ENCODE results near the gene TSPAN6.

TSPAN6 gene

DNA sequence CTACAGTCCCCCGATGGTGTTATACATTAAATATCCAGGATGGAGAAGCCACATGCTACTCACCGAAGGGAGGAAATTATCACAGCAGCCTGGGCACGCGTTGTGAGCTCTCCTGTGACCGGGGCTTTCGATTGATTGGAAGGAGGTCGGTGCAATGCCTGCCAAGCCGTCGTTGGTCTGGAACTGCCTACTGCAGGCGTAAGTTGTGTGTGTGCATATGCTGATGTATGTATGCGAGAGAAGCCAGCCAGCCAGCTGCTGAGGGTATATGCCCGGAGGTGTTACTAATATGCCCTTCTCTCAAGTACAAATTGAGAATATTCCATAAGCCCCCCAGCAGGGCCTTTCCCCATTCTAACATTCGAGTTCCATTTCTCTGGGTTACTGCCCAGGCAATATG is 25.6 kb upstream of the TSPAN6 start:
- no peaks in the 10 kb centered on the region for H3K9me3 Mint-ChIP-seq
- no peaks in the 10 kb centered on the region for H3K4me1 Mint-ChIP-seq
- no peaks in the 10 kb centered on the region for H3K27me3 Mint-ChIP-seq
- no peak overlapping the region for H3K4me3 Mint-ChIP-seq
- DNase-seq (ENCODE audit: low spot score in 2 of 2) (no peak), ATAC-seq (replicated peaks; ENCODE audit: extremely low read depth, poor library complexity, severe bottlenecking) (no peak)
- H3K27ac Mint-ChIP-seq (ENCODE audit: low read depth) = no peak overlapping the region
- H3K36me3 Mint-ChIP-seq (ENCODE audit: insufficient read depth) = no peaks in the 10 kb centered on the region

DNA sequence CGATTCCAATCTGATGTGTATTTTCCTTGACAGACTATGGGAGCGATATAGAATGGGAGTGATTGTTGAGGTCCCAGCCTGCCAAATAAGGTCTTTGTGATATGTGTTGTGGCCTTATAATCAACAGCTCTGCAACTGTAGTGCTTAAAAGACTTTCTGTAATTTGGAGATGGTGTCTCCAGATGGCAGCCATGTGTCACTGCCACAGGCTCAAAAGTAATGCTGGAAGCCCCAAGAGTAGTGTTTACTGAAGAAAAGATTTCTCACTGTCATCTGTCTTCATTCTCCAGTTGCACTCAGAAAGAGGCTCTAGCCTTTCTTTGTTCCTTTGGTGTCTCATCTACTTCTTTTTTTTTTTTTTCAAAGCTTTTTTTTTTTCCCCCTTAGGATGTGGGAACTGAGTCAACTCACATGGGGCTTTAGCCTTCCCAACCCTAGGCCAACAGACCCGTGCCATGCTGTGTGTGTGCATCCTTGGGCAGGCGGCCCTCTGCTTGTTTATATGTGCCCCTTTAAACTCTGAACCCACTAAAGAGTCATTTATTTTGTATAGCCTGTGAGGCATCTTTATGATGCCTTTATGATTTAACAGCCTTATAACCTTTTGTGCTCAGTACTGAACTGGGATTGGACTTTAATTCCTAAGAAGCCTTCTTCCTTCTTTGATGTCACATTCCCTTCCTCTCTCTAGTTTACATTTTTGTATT is 23.0 kb upstream of the TSPAN6 start:
- Mint-ChIP-seq H3K9me3 (no peaks in the 10 kb centered on the region), H3K27ac (ENCODE audit: low read depth) (no peak overlapping the region), H3K4me3 (no peak overlapping the region), H3K4me1 (no peaks in the 10 kb centered on the region), H3K36me3 (ENCODE audit: insufficient read depth) (no peaks in the 10 kb centered on the region), H3K27me3 (no peaks in the 10 kb centered on the region)
- DNase-seq (ENCODE audit: low spot score in 2 of 2) (no peak), ATAC-seq (replicated peaks; ENCODE audit: extremely low read depth, poor library complexity, severe bottlenecking) (no peak)

DNA sequence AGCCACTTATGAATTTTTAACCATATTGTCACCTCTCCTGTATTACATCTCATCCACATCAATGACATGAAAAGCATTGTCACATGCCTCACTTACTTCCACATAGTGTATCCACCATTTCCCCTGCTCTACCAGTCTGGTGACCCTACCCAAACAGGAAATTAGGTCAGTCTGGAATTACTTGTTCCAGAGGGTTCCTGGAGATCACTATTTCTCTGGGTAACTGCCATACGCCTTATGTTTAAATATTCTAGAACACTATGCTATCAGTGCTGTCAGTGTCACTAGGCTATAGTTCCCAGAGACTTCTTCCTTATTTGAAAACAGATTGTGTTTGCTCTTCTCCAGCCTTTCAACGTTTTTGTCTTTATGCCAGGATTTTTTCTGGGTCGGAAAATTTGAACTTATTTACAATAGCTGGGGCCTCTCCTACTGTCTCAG is 22.4 kb upstream of the TSPAN6 start:
- no peak overlapping the region for H3K4me3 Mint-ChIP-seq
- H3K27me3 Mint-ChIP-seq = no peaks in the 10 kb centered on the region
- H3K4me1 Mint-ChIP-seq = no peaks in the 10 kb centered on the region
- no peaks in the 10 kb centered on the region for H3K36me3 Mint-ChIP-seq (ENCODE audit: insufficient read depth)
- ATAC-seq (replicated peaks; ENCODE audit: extremely low read depth, poor library complexity, severe bottlenecking) (no peak), DNase-seq (ENCODE audit: low spot score in 2 of 2) (no peak)
- no peak overlapping the region for H3K27ac Mint-ChIP-seq (ENCODE audit: low read depth)
- H3K9me3 Mint-ChIP-seq = no peaks in the 10 kb centered on the region

DNA sequence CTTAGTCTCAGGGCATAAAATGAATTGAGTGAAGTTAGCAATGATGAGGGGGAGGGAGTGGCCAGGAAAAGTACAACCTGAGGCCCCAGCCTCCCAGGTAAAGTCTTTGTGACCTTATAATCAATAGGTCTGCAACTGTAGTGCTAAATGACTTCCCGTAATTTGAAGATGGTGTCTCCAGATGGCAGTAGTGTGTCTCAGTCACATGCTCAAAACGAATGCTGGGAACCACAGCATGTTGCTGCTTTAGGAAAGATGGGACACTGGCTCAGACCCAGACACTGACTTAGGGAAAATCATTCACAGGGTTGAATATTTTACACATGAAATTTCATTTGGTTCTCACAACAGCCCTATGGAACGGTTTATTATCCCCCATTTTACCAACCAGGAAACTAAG is 17.7 kb upstream of the TSPAN6 start:
- Mint-ChIP-seq H3K27me3 (no peaks in the 10 kb centered on the region), H3K27ac (ENCODE audit: low read depth) (no peak overlapping the region), H3K9me3 (no peaks in the 10 kb centered on the region), H3K36me3 (ENCODE audit: insufficient read depth) (no peaks in the 10 kb centered on the region), H3K4me1 (no peaks in the 10 kb centered on the region), H3K4me3 (no peak overlapping the region)
- no peak for ATAC-seq (replicated peaks; ENCODE audit: extremely low read depth, poor library complexity, severe bottlenecking)
- DNase-seq (ENCODE audit: low spot score in 2 of 2) = no peak

DNA sequence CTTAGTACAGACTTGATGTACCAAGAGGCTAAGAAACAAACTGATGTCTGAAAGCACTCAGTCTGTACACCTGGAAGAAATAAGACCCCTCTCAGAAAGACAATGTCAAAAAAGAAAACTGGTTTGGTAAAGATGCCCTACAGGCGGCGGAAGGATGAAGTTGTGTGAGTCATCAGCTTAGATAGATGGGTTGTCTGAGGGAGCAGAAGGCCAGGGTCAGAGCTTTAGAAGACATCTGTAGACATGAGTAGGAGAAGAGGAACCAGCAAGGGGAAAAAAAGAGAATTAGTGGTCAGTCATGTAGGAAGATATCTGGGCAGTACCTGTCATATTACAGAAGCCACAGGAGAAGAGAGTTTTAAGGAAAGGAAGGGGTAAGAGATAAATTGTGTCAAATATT is 15.7 kb upstream of the TSPAN6 start:
- H3K36me3 Mint-ChIP-seq (ENCODE audit: insufficient read depth) = no peaks in the 10 kb centered on the region
- no peak overlapping the region for H3K27ac Mint-ChIP-seq (ENCODE audit: low read depth)
- H3K9me3 Mint-ChIP-seq = no peaks in the 10 kb centered on the region
- H3K4me1 Mint-ChIP-seq = no peaks in the 10 kb centered on the region
- DNase-seq (ENCODE audit: low spot score in 2 of 2) (no peak), ATAC-seq (replicated peaks; ENCODE audit: extremely low read depth, poor library complexity, severe bottlenecking) (no peak)
- no peaks in the 10 kb centered on the region for H3K27me3 Mint-ChIP-seq
- no peak overlapping the region for H3K4me3 Mint-ChIP-seq

DNA sequence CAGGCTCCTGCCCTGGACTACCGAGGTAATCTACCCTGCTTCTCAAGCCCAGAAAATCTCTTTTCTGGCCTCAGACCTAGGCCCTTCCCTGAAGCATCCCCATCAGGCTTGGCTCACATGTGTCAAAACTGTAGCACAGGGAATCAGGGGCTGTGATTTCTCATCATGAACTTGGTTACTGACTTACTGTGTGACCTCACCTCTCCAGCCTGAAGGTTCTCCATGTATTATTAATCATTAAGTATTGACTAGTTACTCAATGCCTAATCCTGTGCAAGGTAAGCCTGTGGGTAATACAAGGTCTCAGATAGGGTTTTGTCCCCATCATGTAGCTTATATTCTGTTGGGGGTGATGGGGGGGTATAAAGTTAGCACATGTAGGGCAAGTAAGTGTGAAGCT is 14.2 kb upstream of the TSPAN6 start:
- H3K36me3 Mint-ChIP-seq (ENCODE audit: insufficient read depth) = no peaks in the 10 kb centered on the region
- no peaks in the 10 kb centered on the region for H3K9me3 Mint-ChIP-seq
- ATAC-seq (replicated peaks; ENCODE audit: extremely low read depth, poor library complexity, severe bottlenecking) = no peak
- no peak overlapping the region for H3K4me3 Mint-ChIP-seq
- DNase-seq (ENCODE audit: low spot score in 2 of 2) = no peak
- no peaks in the 10 kb centered on the region for H3K27me3 Mint-ChIP-seq
- no peak overlapping the region for H3K27ac Mint-ChIP-seq (ENCODE audit: low read depth)
- no peaks in the 10 kb centered on the region for H3K4me1 Mint-ChIP-seq

DNA sequence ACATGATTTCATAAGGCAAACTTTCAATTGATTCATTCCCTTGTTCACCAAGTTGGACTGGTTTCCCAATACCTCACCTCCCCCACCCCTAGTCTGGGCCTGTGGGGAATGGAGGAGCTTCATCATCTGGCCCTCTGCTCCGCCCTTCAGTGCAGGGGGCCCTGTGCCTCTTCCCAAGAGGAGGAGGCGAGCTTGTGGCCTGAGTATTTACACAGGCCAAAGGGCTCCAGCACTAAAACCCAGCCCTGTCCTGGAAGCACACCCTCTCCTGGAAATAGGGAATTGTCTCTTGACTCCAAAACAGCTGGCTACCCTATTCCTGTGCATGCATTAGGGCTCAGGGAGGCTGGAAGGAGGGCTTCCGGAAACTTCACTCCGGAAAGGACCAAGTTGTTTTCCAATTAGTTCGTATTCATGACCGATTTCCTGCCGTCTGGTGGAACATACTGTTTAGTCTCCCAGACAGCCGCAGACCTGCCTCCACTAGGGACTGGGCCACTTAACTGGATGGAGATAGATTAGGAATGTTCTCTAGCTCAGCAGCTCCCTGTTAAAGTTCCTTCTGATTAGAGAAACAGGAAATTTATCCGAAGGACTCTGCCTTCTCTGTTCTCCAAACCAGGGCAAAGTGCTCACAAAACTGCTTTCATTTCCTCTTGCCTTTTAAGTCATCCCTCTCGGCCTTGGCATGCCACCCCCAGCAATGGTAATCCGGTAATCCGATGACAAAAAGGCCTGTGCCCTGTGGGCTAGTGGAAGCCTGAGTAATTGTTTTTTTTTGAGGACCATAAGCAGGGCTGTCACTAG is 13.1 kb upstream of the TSPAN6 start:
- H3K27me3 Mint-ChIP-seq = peaks cover 6% of the 10 kb centered on the region
- ATAC-seq (replicated peaks; ENCODE audit: extremely low read depth, poor library complexity, severe bottlenecking) (no peak), DNase-seq (ENCODE audit: low spot score in 2 of 2) (no peak)
- H3K9me3 Mint-ChIP-seq = no peaks in the 10 kb centered on the region
- no peak overlapping the region for H3K27ac Mint-ChIP-seq (ENCODE audit: low read depth)
- no peaks in the 10 kb centered on the region for H3K36me3 Mint-ChIP-seq (ENCODE audit: insufficient read depth)
- H3K4me3 Mint-ChIP-seq = no peak overlapping the region
- H3K4me1 Mint-ChIP-seq = no peaks in the 10 kb centered on the region

DNA sequence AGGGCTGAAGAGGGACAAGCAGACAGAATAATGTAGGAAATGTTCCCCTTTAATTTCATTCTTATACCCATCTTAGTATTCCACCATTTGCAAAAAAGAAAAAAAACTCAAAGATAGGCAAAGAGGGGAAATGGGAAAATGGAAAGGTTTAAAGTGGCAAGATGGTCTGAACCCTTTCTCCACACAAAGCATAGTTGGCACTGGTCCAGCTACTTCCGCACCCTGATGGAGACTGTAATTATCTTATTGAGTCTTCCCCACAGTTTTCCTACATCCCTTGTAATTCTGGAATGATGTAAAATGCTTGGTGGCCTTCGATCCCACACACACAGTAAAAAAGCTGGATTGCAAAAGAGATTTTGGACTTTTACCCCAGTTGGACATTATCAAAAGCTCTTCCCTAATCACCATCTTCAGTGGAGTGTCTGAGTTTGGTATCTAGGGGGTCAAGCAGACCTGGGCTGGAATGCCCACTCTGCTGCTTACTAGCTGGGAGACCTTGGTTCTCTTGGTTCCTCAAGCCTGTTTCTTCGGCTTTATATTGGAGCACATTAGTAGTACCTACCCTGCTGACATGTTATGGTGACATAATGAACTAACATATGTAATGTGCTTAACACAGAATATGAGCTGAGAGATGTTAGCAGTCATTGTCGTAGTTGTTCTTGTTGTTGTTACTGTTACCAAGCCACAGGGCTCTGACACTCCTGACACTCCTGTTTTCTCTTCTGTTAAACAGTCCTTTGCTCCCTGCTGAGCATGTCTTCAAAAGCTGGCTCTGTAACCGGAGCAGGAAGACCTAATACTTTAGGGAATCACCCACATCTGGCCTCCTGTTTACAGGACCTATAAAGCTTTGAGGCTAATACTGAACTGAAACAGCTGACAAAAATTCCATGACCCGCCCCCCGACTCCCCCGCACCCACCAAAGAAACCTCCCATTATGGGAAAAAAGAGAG is 12.1 kb upstream of the TSPAN6 start:
- no peaks in the 10 kb centered on the region for H3K36me3 Mint-ChIP-seq (ENCODE audit: insufficient read depth)
- ATAC-seq (replicated peaks; ENCODE audit: extremely low read depth, poor library complexity, severe bottlenecking) = no peak
- DNase-seq (ENCODE audit: low spot score in 2 of 2) = no peak
- no peaks in the 10 kb centered on the region for H3K9me3 Mint-ChIP-seq
- H3K27ac Mint-ChIP-seq (ENCODE audit: low read depth) = no peak overlapping the region
- H3K27me3 Mint-ChIP-seq = peaks cover 16% of the 10 kb centered on the region
- no peak overlapping the region for H3K4me3 Mint-ChIP-seq
- H3K4me1 Mint-ChIP-seq = no peaks in the 10 kb centered on the region

DNA sequence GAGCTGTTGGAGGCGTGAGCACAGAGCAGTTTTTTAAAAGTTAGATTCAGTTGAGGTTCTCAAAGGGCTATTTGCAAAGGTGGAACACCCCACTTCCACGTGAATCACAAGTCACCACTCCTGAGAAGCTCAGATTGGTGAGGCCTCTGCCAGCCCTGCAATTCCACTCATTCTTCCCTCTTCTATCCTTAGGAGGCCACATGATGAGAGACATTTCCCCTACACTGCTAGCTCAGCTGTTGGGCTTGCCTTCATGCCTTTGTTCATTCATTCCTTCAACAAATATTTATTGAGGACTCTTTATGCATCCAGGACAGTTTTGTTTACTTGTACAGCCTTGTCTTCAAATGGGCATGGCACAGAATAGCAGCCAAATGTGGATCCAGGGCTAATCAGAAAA is 11.1 kb upstream of the TSPAN6 start:
- Mint-ChIP-seq H3K4me3 (no peak overlapping the region), H3K36me3 (ENCODE audit: insufficient read depth) (no peaks in the 10 kb centered on the region), H3K27me3 (peaks cover 17% of the 10 kb centered on the region), H3K9me3 (no peaks in the 10 kb centered on the region), H3K4me1 (no peaks in the 10 kb centered on the region), H3K27ac (ENCODE audit: low read depth) (no peak overlapping the region)
- DNase-seq (ENCODE audit: low spot score in 2 of 2) (no peak), ATAC-seq (replicated peaks; ENCODE audit: extremely low read depth, poor library complexity, severe bottlenecking) (no peak)

DNA sequence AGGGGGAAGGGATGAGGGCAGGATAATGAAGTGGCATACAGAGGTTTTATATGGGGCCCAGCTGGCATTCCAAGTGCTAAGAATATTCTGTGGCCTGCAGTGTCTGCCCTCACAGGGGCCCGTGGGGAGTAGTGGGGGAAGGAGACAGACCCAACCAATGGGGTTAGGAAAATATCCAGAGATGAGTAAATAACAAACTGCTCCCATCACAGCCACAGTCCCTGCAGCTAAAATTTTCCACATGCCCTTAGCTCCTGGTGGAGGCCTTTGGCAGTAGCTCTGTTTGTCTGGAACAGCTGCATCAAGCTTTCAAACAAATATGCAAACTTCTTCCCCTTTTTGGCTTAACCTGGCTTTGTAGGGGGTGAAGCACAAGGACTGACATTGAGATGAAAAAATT is 10.5 kb upstream of the TSPAN6 start:
- Mint-ChIP-seq H3K4me1 (no peaks in the 10 kb centered on the region), H3K27me3 (peaks cover 17% of the 10 kb centered on the region), H3K27ac (ENCODE audit: low read depth) (no peak overlapping the region), H3K36me3 (ENCODE audit: insufficient read depth) (no peaks in the 10 kb centered on the region), H3K9me3 (no peaks in the 10 kb centered on the region), H3K4me3 (no peak overlapping the region)
- ATAC-seq (replicated peaks; ENCODE audit: extremely low read depth, poor library complexity, severe bottlenecking) (no peak), DNase-seq (ENCODE audit: low spot score in 2 of 2) (no peak)

DNA sequence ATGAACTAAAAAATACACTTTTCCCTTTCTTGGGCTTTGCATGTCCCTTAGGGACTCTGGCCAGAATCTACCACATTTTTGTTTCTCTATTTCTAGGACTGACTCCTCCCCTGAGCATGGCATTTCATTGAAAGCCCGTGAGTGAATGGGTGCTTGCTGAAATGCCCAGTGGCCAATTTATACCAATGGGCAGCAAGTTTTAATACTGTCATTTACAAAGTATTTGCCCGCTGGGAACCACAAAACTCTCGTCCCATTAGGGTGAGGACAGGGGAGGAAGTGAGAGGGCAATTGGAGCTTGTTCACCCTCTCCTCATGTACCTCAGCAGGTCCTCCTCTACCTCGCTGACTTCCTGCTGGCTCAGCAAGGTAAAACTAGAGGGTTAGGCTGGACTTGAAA is 8.5 kb upstream of the TSPAN6 start:
- no peaks in the 10 kb centered on the region for H3K36me3 Mint-ChIP-seq (ENCODE audit: insufficient read depth)
- DNase-seq (ENCODE audit: low spot score in 2 of 2) (no peak), ATAC-seq (replicated peaks; ENCODE audit: extremely low read depth, poor library complexity, severe bottlenecking) (no peak)

DNA sequence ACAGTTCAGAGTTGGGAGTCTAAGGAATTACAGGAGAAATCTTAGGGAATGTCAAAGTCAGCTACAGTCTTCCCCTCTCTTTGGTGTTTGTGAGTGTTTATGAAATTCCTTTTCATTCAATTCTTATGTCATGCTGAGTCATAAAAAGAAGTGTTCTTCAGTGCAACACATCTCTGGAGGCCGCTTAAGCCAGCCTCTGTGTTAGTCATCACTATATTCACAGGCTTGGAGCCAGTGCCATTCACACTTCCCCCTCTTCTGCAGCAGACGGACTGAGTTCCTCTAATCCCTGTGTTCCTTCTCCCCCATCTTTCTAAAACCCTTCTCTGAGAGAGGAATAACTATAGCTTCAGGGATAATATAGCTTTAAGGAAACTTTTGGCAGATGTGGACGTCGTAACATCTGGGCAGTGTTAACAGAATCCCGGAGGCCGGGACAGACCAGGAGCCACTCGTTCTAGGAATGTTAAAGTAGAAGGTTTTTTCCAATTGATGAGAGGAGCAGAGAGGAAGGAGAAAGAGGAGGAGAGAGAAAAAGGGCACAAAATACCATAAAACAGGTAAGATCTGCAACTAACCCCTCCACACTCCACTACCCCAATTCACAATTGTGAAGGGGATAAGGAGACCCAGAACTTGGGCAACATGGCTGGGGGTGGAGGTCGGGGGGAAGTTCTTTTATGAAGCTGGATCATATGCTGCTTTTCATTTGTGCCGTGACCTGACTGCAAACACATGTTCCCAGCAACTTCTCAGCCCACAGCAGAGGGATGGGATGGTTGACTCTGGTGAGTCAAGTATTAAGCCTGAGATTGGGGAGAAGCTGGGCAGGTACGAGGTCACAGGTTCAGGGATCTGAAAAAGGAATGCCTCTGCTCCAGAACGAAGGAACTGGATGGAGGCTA is 7.6 kb upstream of the TSPAN6 start, which contains the start of gene SRPX2:
TSS of gene SRPX2 (plus strand) at position 244 of the 905 bp plus-strand sequence. CDS start 2,124 bp downstream, outside the sequence.
- H3K27me3 Mint-ChIP-seq = peaks cover 28% of the 10 kb centered on the region
- H3K4me1 Mint-ChIP-seq = no peaks in the 10 kb centered on the region
- H3K9me3 Mint-ChIP-seq = no peaks in the 10 kb centered on the region
- DNase-seq (ENCODE audit: low spot score in 2 of 2) (no peak), ATAC-seq (replicated peaks; ENCODE audit: extremely low read depth, poor library complexity, severe bottlenecking) (no peak)
- no peak within 1 kb of the TSS for H3K4me3 Mint-ChIP-seq
- no peaks in the 10 kb centered on the region for H3K36me3 Mint-ChIP-seq (ENCODE audit: insufficient read depth)
- no peak within 1 kb of the TSS for H3K27ac Mint-ChIP-seq (ENCODE audit: low read depth)

More for the DNA sequence above, 8.5 kb upstream of the TSPAN6 start:
- Mint-ChIP-seq H3K4me3 (no peak overlapping the region), H3K27ac (ENCODE audit: low read depth) (no peak overlapping the region), H3K4me1 (no peaks in the 10 kb centered on the region), H3K27me3 (peaks cover 19% of the 10 kb centered on the region), H3K9me3 (no peaks in the 10 kb centered on the region)
